PC-9 (cell line): Measurements from ENCODE around the gene FAF1. TPM values are rescaled to one million over a fixed set of nuclear protein-coding genes. Genes with fewer than 3 reads are reported as not detected.

Experiments
- BruUV-seq: library from RNA; stranded (reverse); fragments of 400-500 nt; replicated peaks from 2 replicates; lab custom pipeline; 2021; lab: Mats Ljungman, UMichigan
- CTCF ChIA-PET: fragments of 300-600 bp; sonication (Branson Sonifier 250); formaldehyde crosslinking; loops from one replicate; lab custom pipeline; 2022; ENCODE audit warnings: antibody characterized with exemption; lab: Charles Lee
- POLR2A ChIA-PET: fragments of 300-600 bp; sonication (Branson Sonifier 250); formaldehyde crosslinking; loops from one replicate; lab custom pipeline; 2022; ENCODE audit warnings: antibody characterized with exemption; ENCODE audit not compliant: unreplicated experiment; lab: Charles Lee
- DNase-seq, 2 experiments: peaks; one replicate each; pipeline versions ENCODE4 v3.0.0 to v3.0.0-alpha.2; 2015 to 2022; ENCODE audit warnings: mixed read lengths in 1 of 2
- H2AFZ ChIP-seq: fragments of 200-600 bp; sonication (generic); 2 replicates; pipeline ENCODE4 v1.8.1; 2017; ENCODE audit warnings: antibody characterized with exemption
- H3F3A ChIP-seq: fragments of 200-600 bp; sonication (generic); 2 replicates; pipeline ENCODE4 v1.8.1; 2017; ENCODE audit warnings: antibody characterized with exemption, mild to moderate bottlenecking, low read depth; ENCODE audit not compliant: insufficient read depth
- H3K27ac ChIP-seq: fragments of 200-600 bp; sonication (generic); 2 replicates; pipeline ENCODE4 v1.6.1; 2016; ENCODE audit warnings: mixed run types
- H3K27me3 ChIP-seq: fragments of 200-600 bp; sonication (generic); 2 replicates; pipeline ENCODE4 v1.6.1; 2016; ENCODE audit warnings: low read depth, mixed run types; ENCODE audit not compliant: insufficient read depth
- H3K36me3 ChIP-seq: fragments of 200-600 bp; sonication (generic); 2 replicates; pipeline ENCODE4 v1.6.1; 2016; ENCODE audit warnings: low read depth, mixed run types
- H3K4me1 ChIP-seq: fragments of 200-600 bp; sonication (generic); replicated peaks from 2 replicates; pipeline ENCODE4 v1.6.1; 2016; ENCODE audit warnings: mixed run types; ENCODE audit not compliant: insufficient read depth
- H3K4me2 ChIP-seq: fragments of 200-600 bp; sonication (generic); 2 replicates; pipeline ENCODE4 v1.6.1; 2017; ENCODE audit warnings: mixed run types
- H3K4me3 ChIP-seq: fragments of 200-600 bp; sonication (generic); 2 replicates; pipeline ENCODE4 v1.6.1; 2016; ENCODE audit warnings: mixed run types
- H3K79me2 ChIP-seq: fragments of 200-600 bp; sonication (generic); 2 replicates; pipeline ENCODE4 v1.6.1; 2017; ENCODE audit warnings: low read depth, mixed run types
- H3K9me2 ChIP-seq: fragments of 200-600 bp; sonication (generic); 2 replicates; pipeline ENCODE4 v1.8.1; 2017; ENCODE audit warnings: mild to moderate bottlenecking; ENCODE audit not compliant: insufficient read depth
- H3K9me3 ChIP-seq: fragments of 200-600 bp; sonication (generic); 2 replicates; pipeline ENCODE4 v1.8.1; 2016; ENCODE audit warnings: low read depth; ENCODE audit not compliant: insufficient read depth
- H4K20me1 ChIP-seq: fragments of 200-600 bp; sonication (generic); 2 replicates; pipeline ENCODE4 v1.8.1; 2017; ENCODE audit not compliant: insufficient read depth
- CTCF ChIP-seq: fragments of 200-600 bp; sonication (generic); conservative IDR thresholded peaks from 2 replicates; pipeline ENCODE4 v1.6.1; 2017; ENCODE audit warnings: mixed run types, antibody characterized with exemption, mild to moderate bottlenecking, moderate library complexity
- EZH2 ChIP-seq: fragments of 200-600 bp; sonication (generic); IDR thresholded peaks from 2 replicates; pipeline ENCODE4 v1.8.0; 2017; ENCODE audit warnings: antibody characterized with exemption, low read depth
- intact Hi-C: fragments of 100-400 bp; cut with micrococcal nuclease; formaldehyde crosslinking; loops from one replicate; pipeline ENCODE4 v1.10.0; 2022; ENCODE audit not compliant: unreplicated experiment
- total RNA-seq: library from RNA; stranded (reverse); gene quantifications from 2 replicates; pipeline ENCODE4 v1.2.3, GENCODE V29; 2021

The FAF1 gene
- total RNA-seq, 1 experiment from 2014 or later: 105 TPM

GRCh38 chr1:50966991-50967390, 6.9 kb upstream of the FAF1 start:
- no TSS peak for BruUV-seq
- peaks cover 18% of the 10 kb centered on the region for H3F3A ChIP-seq
- intact Hi-C loops: loop anchor here (5.0 kb wide), 2 partner anchors 40 to 170 kb away; no protein-coding TSS in a partner anchor
- DNase-seq: no peak
- H3K4me1 ChIP-seq: peaks cover 24% of the 10 kb centered on the region
- H3K36me3 ChIP-seq: no peaks in the 10 kb centered on the region
- H3K79me2 ChIP-seq: no peaks in the 10 kb centered on the region
- no peaks in the 10 kb centered on the region for H4K20me1 ChIP-seq
- no peaks in the 10 kb centered on the region for H3K27me3 ChIP-seq
- no peaks in the 10 kb centered on the region for H3K9me3 ChIP-seq
- no peaks in the 10 kb centered on the region for H3K9me2 ChIP-seq
- ChIA-PET POLR2A (no interaction called here), CTCF (no interaction called here)
- H2AFZ ChIP-seq: peak overlapping the region; percentile 99; the same call in 1 of the 2 replicates
- TF ChIP-seq CTCF (no peak), EZH2 (no peak)
- no peak overlapping the region for H3K27ac ChIP-seq
- H3K4me3 ChIP-seq: no peak overlapping the region
- peak overlapping the region; percentile 82 for H3K4me2 ChIP-seq

- H3F3A ChIP-seq: peaks cover 29% of the 10 kb centered on the region
- H4K20me1 ChIP-seq: no peaks in the 10 kb centered on the region
- BruUV-seq: no TSS peak
- ChIA-PET POLR2A (no interaction called here), CTCF (no interaction called here)
- no peaks in the 10 kb centered on the region for H3K27me3 ChIP-seq
- TF ChIP-seq EZH2: no peak
- TF ChIP-seq CTCF: no peak
- no peak overlapping the region for H3K27ac ChIP-seq
- H3K79me2 ChIP-seq: no peaks in the 10 kb centered on the region
- H3K4me1 ChIP-seq: peaks cover 19% of the 10 kb centered on the region
- no peak for DNase-seq
- intact Hi-C loops: loop anchor here (5.0 kb wide), 2 partner anchors 38 to 172 kb away; no protein-coding TSS in a partner anchor
- H3K4me3 ChIP-seq: no peak overlapping the region
- H2AFZ ChIP-seq: no peak overlapping the region
- no peak overlapping the region for H3K4me2 ChIP-seq
- no peaks in the 10 kb centered on the region for H3K9me3 ChIP-seq
- H3K9me2 ChIP-seq: no peaks in the 10 kb centered on the region
- H3K36me3 ChIP-seq: no peaks in the 10 kb centered on the region
These were observed 4.8 kb upstream of the FAF1 start for GRCh38 chr1:50964863-50965262.

- Histone ChIP-seq H3K36me3 (0 out of 2 replicates have a peak, but pooled peaks cover 7% of the 10 kb centered on the region), H3K79me2 (peaks cover 51% of the 10 kb centered on the region), H3F3A (peaks cover 19% of the 10 kb centered on the region), H2AFZ (peak overlapping the region; percentile 89), H4K20me1 (no peaks in the 10 kb centered on the region), H3K4me3 (peak overlapping the region; percentile 85), H3K9me3 (no peaks in the 10 kb centered on the region), H3K4me1 (peaks cover 23% of the 10 kb centered on the region), H3K27me3 (no peaks in the 10 kb centered on the region), H3K4me2 (peak overlapping the region; percentile 93), H3K27ac (peak overlapping the region; percentile 49), H3K9me2 (no peaks in the 10 kb centered on the region)
- BruUV-seq: no TSS peak
- TF ChIP-seq EZH2: no peak
- no peak for TF ChIP-seq CTCF
- intact Hi-C loops: no loop called here
- DNase-seq: no peak
- ChIA-PET CTCF (no interaction called here), POLR2A (no interaction called here)
These were observed 659 bp downstream of the FAF1 start for GRCh38 chr1:50959303-50959912.
